Body of pancreas (tissue), 4 donors: ENCODE measurements around the gene SMIM17.

ENCODE experiments used
- CTCF ChIP-seq, 7 experiments: fragments of 450-650 bp in 4 of 7; fragments of 200-600 bp in 3 of 7; sonication (generic) in 3 of 7; IDR thresholded peaks; one replicate each; pipeline ENCODE4 v1.5.1; 2016 to 2019; ENCODE audit warnings: antibody characterized with exemption in 7 of 7
- POLR2A ChIP-seq, 3 donors: fragments of 450-650 bp; IDR thresholded peaks; one replicate each; pipeline ENCODE4 v1.6.1; 2016; ENCODE audit warnings: antibody characterized with exemption in 3 of 3, mild to moderate bottlenecking in 2 of 3

GRCh38 chr19:56623006-56623405 lies 20.0 kb upstream of the SMIM17 start:
- TF ChIP-seq CTCF (IDR thresholded peaks at IDR 0.05) (no peak), POLR2A (IDR thresholded peaks at IDR 0.05) (no peak)
